SK-N-SH (cell line): ENCODE measurements around the gene RABL2B.

Source experiments
- CTCF ChIP-seq: fragments of 200-600 bp; sonication (generic); IDR thresholded peaks from 2 replicates; pipeline ENCODE4 v1.6.1; 2017; ENCODE audit warnings: antibody characterized with exemption, mild to moderate bottlenecking, moderate library complexity
- EP300 ChIP-seq, 2 experiments: IDR thresholded peaks; 2 replicates each; pipeline versions ENCODE4 v1.4.0 to v1.6.1; 2012; ENCODE audit warnings: borderline replicate concordance in 1 of 2, low read depth in 1 of 2, low read length in 1 of 2
- FOXJ3 ChIP-seq: sonication (generic); formaldehyde crosslinking; IDR thresholded peaks from 2 replicates; pipeline ENCODE4 v1.5.1; 2020; ENCODE audit warnings: mild to moderate bottlenecking, missing genetic modification reagents
- MAX ChIP-seq: IDR thresholded peaks from 2 replicates; pipeline ENCODE4 v1.4.0; 2012; ENCODE audit warnings: low read depth
- NFIC ChIP-seq: IDR thresholded peaks from 2 replicates; pipeline ENCODE4 v1.4.0; 2012; ENCODE audit warnings: borderline replicate concordance
- RCOR1 ChIP-seq: fragments of 150-350 bp; IDR thresholded peaks from 2 replicates; pipeline ENCODE4 v1.6.1; 2017; ENCODE audit warnings: antibody characterized with exemption, low read length
- RXRA ChIP-seq: IDR thresholded peaks from 2 replicates; pipeline ENCODE4 v1.4.0; 2012; ENCODE audit warnings: low read depth, mild to moderate bottlenecking, borderline replicate concordance
- YY1 ChIP-seq: IDR thresholded peaks from 2 replicates; pipeline ENCODE4 v1.4.0; 2012; ENCODE audit warnings: low read depth, mild to moderate bottlenecking

- TF ChIP-seq EP300 (IDR thresholded peaks at IDR 0.05; ENCODE audit: borderline replicate concordance in 1 of 2, low read depth in 1 of 2, low read length in 1 of 2) (no peak), CTCF (no peak), RCOR1 (no peak), RXRA (no peak), YY1 (no peak), FOXJ3 (CRISPR knock-in tag) (no peak), NFIC (no peak), MAX (no peak)
These were observed 52.3 kb downstream of the RABL2B start for GRCh38 chr22:50730941-50731661.
